IMR-90 (cell line): Measurements from ENCODE around the gene RNGTT. TPM values are rescaled to one million over a fixed set of nuclear protein-coding genes. Genes with fewer than 3 reads are reported as not detected.

Experiments used
- ATAC-seq: fragments of 200-7000 bp; cut with Tn5 transposase; 2 replicates; pipeline ENCODE4 v1.9.1; 2020; ENCODE audit warnings: low read depth, mild to moderate bottlenecking, moderate library complexity
- BruUV-seq: library from RNA; stranded (reverse); fragments of 400-500 nt; replicated peaks from 2 replicates; lab custom pipeline; 2021; lab: Mats Ljungman, UMichigan
- CTCF ChIA-PET: fragments of 300-600 bp; formaldehyde crosslinking; extraction: SDS; loops from one replicate; lab custom pipeline; 2021; ENCODE audit warnings: antibody characterized with exemption; lab: Yijun Ruan, JAX
- POLR2A ChIA-PET: fragments of 300-600 bp; sonication (Branson Sonifier 250); formaldehyde crosslinking; loops from one replicate; lab custom pipeline; 2022; ENCODE audit warnings: antibody characterized with exemption; ENCODE audit not compliant: unreplicated experiment; lab: Charles Lee
- DNase-seq: peaks from one replicate; pipeline ENCODE4 v3.0.0; 2013
- H2AFZ ChIP-seq: replicated peaks from 2 replicates; pipeline ENCODE3; 2013; ENCODE audit warnings: low read length, mild to moderate bottlenecking; ENCODE audit not compliant: poor library complexity
- H2AK5ac ChIP-seq: 2 replicates; pipeline ENCODE4 v1.6.1; 2013; ENCODE audit warnings: low read depth, low read length, inconsistent platforms
- H2AK9ac ChIP-seq: replicated peaks from 2 replicates; pipeline ENCODE3; 2013; ENCODE audit warnings: mild to moderate bottlenecking, low read depth, low read length, moderate library complexity; ENCODE audit not compliant: poor library complexity
- H2BK120ac ChIP-seq: 2 replicates; pipeline ENCODE4 v1.6.1; 2013; ENCODE audit warnings: low read depth, low read length, inconsistent platforms
- H2BK15ac ChIP-seq: 3 replicates; pipeline ENCODE4 v1.6.1; 2013; ENCODE audit warnings: low read depth, low read length, inconsistent platforms
- H2BK20ac ChIP-seq: 2 replicates; pipeline ENCODE4 v1.6.1; 2013; ENCODE audit warnings: low read depth, mild to moderate bottlenecking, inconsistent platforms, low read length, moderate library complexity
- H2BK5ac ChIP-seq: 2 replicates; pipeline ENCODE4 v1.6.1; 2013; ENCODE audit warnings: mild to moderate bottlenecking, low read depth, low read length, inconsistent platforms; ENCODE audit not compliant: poor library complexity, severe bottlenecking
- H3K14ac ChIP-seq: replicated peaks from 2 replicates; pipeline ENCODE4 v1.6.1; 2013; ENCODE audit warnings: low read depth, low read length, inconsistent platforms
- H3K18ac ChIP-seq: 2 replicates; pipeline ENCODE4 v1.6.1; 2013; ENCODE audit warnings: low read depth, low read length, control low read depth
- H3K23ac ChIP-seq: 2 replicates; pipeline ENCODE4 v1.6.1; 2013; ENCODE audit warnings: low read depth, low read length, inconsistent platforms
- H3K27ac ChIP-seq: 2 replicates; pipeline ENCODE4 v1.5.1; 2013; ENCODE audit warnings: mild to moderate bottlenecking, control low read depth, low read length; ENCODE audit not compliant: insufficient read depth
- H3K27me3 ChIP-seq: 2 replicates; pipeline ENCODE4 v1.6.1; 2013; ENCODE audit warnings: low read length; ENCODE audit not compliant: control insufficient read depth, insufficient read depth
- H3K36me3 ChIP-seq: 2 replicates; pipeline ENCODE4 v1.6.1; 2013; ENCODE audit warnings: low read length, mixed read lengths; ENCODE audit not compliant: control insufficient read depth, insufficient read depth
- H3K4ac ChIP-seq: 2 replicates; pipeline ENCODE4 v1.6.1; 2013; ENCODE audit warnings: low read depth, low read length, inconsistent platforms
- H3K4me1 ChIP-seq: 2 replicates; pipeline ENCODE4 v1.6.1; 2013; ENCODE audit warnings: low read length, mixed read lengths; ENCODE audit not compliant: control insufficient read depth, insufficient read depth
- H3K4me2 ChIP-seq: 2 replicates; pipeline ENCODE4 v1.6.1; 2013; ENCODE audit warnings: low read depth, mild to moderate bottlenecking, control low read depth, low read length, moderate library complexity
- H3K4me3 ChIP-seq: 2 replicates; pipeline ENCODE4 v1.5.1; 2013; ENCODE audit warnings: low read depth, mild to moderate bottlenecking, control low read depth, low read length, moderate library complexity; ENCODE audit not compliant: insufficient read depth
- H3K56ac ChIP-seq: 2 replicates; pipeline ENCODE4 v1.6.1; 2013; ENCODE audit warnings: low read length, inconsistent platforms; ENCODE audit not compliant: insufficient read depth; ENCODE audit errors: extremely low read depth
- H3K79me1 ChIP-seq, 2 experiments: 2 replicates each; pipeline ENCODE4 v1.6.1; 2013; ENCODE audit warnings: low read length in 2 of 2, inconsistent platforms in 1 of 2, low read depth in 1 of 2
- H3K9ac ChIP-seq: 2 replicates; pipeline ENCODE4 v1.6.1; 2013; ENCODE audit warnings: low read depth, low read length, control low read depth
- H3K9me1 ChIP-seq: 2 replicates; pipeline ENCODE4 v1.6.1; 2013; ENCODE audit warnings: low read length, inconsistent platforms; ENCODE audit not compliant: insufficient read depth
- H3K9me3 ChIP-seq: 2 replicates; pipeline ENCODE4 v1.6.1; 2013; ENCODE audit warnings: low read length; ENCODE audit not compliant: control insufficient read depth, insufficient read depth
- H4K20me1 ChIP-seq: 2 replicates; pipeline ENCODE4 v1.6.1; 2013; ENCODE audit warnings: low read length, inconsistent platforms; ENCODE audit not compliant: insufficient read depth
- H4K5ac ChIP-seq: 2 replicates; pipeline ENCODE4 v1.6.1; 2013; ENCODE audit warnings: mild to moderate bottlenecking, low read depth, low read length, control low read depth
- H4K8ac ChIP-seq, 2 experiments: 2 replicates each; pipeline ENCODE4 v1.6.1; 2013; ENCODE audit warnings: low read depth in 2 of 2, low read length in 2 of 2, control low read depth in 1 of 2, inconsistent platforms in 1 of 2
- H4K91ac ChIP-seq: 2 replicates; pipeline ENCODE4 v1.6.1; 2013; ENCODE audit warnings: low read depth, low read length, inconsistent platforms; ENCODE audit not compliant: insufficient read depth
- CHD1 ChIP-seq: IDR thresholded peaks from 2 replicates; pipeline ENCODE4 v1.6.1; 2012; ENCODE audit warnings: low read depth, low read length, improper control_type of control experiment
- FOS ChIP-seq: fragments of 150-350 bp; IDR thresholded peaks from 2 replicates; pipeline ENCODE4 v1.6.1; 2016; ENCODE audit warnings: low read depth, low read length
- MAZ ChIP-seq: IDR thresholded peaks from 2 replicates; pipeline ENCODE4 v1.6.1; 2012; ENCODE audit warnings: low read depth, mild to moderate bottlenecking, low read length, improper control_type of control experiment, moderate library complexity, borderline replicate concordance
- SMC3 ChIP-seq: fragments of 150-350 bp; IDR thresholded peaks from 2 replicates; pipeline ENCODE4 v1.6.1; 2016; ENCODE audit warnings: low read depth, mild to moderate bottlenecking, antibody characterized with exemption, low read length, moderate library complexity
- WGBS, 2 experiments: methylation state at CpG; one replicate each; pipeline versions ENCODE4 v1.1.5 to v1.1.7; 2013; ENCODE audit warnings: missing lambda C conversion rate in 2 of 2; ENCODE audit not compliant: insufficient read length in 1 of 2; ENCODE audit errors: extremely low coverage in 2 of 2; 5-methylcytosine and 5-hydroxymethylcytosine counted together
- dilution Hi-C: fragments of 300-500 bp; cut with HindIII; formaldehyde crosslinking; loops from one replicate; pipeline ENCODE4 v1.14.3; 2018; ENCODE audit warnings: low sequenced_read_pairs; ENCODE audit not compliant: unreplicated experiment
- in situ Hi-C: fragments of 300-500 bp; cut with MboI; formaldehyde crosslinking; loops from 3 replicates; pipeline ENCODE4 v1.14.3; 2019; ENCODE audit warnings: low sequenced_read_pairs, inconsistent platforms, mixed read lengths
- intact Hi-C: fragments of 100-400 bp; cut with micrococcal nuclease; formaldehyde crosslinking; loops from 2 replicates; pipeline ENCODE4 v1.10.0; 2022
- polyA plus RNA-seq, 3 experiments: library from polyadenylated mRNA; depleted of rRNA; stranded (reverse); fragments of >200 nt; gene quantifications; 2 replicates each; pipeline ENCODE4 v1.2.3, GENCODE V29; 2012; ENCODE audit warnings: low replicate concordance in 1 of 3
- total RNA-seq: library from RNA; depleted of rRNA; stranded (reverse); fragments of >200 nt; gene quantifications from 2 replicates; pipeline ENCODE4 v1.2.3, GENCODE V29; 2012
- TF ChIP-seq, protein P1 (sequence below): fragments of 150-350 bp; IDR thresholded peaks from 2 replicates; pipeline ENCODE4 v1.6.1; 2017; ENCODE audit warnings: mild to moderate bottlenecking, antibody characterized with exemption, low read length, low read depth
- TF ChIP-seq, protein P2 (sequence below): fragments of 150-350 bp; IDR thresholded peaks from 2 replicates; pipeline ENCODE4 v1.6.1; 2016; ENCODE audit warnings: low read depth, mild to moderate bottlenecking, low read length, moderate library complexity, borderline replicate concordance

RNGTT gene
- total and polyA plus RNA-seq, 2 of the 4 experiments (the other 2 are of a cell fraction): 5.4 to 21.7 TPM

DNA sequence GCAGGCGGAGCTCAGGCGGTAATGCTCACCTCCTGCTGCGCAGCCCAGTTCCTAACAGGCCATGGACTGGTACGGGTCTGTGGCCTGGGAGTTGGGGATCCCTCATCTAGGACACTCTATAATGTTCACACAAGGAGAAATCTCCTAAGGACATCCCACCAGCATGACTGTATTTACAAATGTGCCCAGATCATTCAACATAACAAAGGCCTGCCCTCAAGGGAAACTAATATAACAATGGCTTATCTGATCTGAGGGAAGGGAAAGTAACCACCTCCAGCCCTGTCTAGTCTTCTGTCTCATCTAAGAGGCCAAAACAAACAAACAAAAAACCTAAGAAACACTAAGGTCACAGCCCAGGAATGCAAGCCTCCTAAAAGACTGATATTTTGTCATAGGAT, 232.8 kb downstream of the RNGTT start:
- Histone ChIP-seq H2AFZ (no peak overlapping the region), H4K8ac (no peak overlapping the region), H3K9ac (no peak overlapping the region), H3K9me3 (no peaks in the 10 kb centered on the region), H2BK20ac (no peak overlapping the region), H2BK15ac (no peak overlapping the region), H4K5ac (no peak overlapping the region), H4K91ac (no peak overlapping the region), H3K27me3 (no peaks in the 10 kb centered on the region), H3K27ac (no peak overlapping the region), H3K4ac (no peak overlapping the region), H3K9me1 (0 out of 2 replicates have a peak, but pooled peaks cover 5% of the 10 kb centered on the region), H3K14ac (no peak overlapping the region), H3K36me3 (no peaks in the 10 kb centered on the region), H3K4me3 (no peak overlapping the region), H2AK9ac (no peak overlapping the region), H3K79me1 (no peaks in the 10 kb centered on the region; a peak in 1 of 4 replicates), H2AK5ac (no peak overlapping the region), H4K20me1 (no peaks in the 10 kb centered on the region), H3K4me2 (no peak overlapping the region), H3K23ac (no peak overlapping the region), H2BK120ac (no peak overlapping the region), H2BK5ac (no peak overlapping the region), H3K18ac (no peak overlapping the region), H3K4me1 (peaks cover 3% of the 10 kb centered on the region; the same call in 1 of the 2 replicates), H3K56ac (no peak overlapping the region)
- no CpG with 5 or more reads among the region's 4 CpGs for WGBS, 2 experiments
- ATAC-seq (peak; percentile 32), DNase-seq (peak; percentile 34)
- ChIA-PET CTCF (no interaction called here), POLR2A (no interaction called here)
- intact Hi-C loops (no loop called here), in situ Hi-C loops (no loop called here), dilution Hi-C loops (no loop called here)
- no TSS peak for BruUV-seq
- TF ChIP-seq, protein P1, sequence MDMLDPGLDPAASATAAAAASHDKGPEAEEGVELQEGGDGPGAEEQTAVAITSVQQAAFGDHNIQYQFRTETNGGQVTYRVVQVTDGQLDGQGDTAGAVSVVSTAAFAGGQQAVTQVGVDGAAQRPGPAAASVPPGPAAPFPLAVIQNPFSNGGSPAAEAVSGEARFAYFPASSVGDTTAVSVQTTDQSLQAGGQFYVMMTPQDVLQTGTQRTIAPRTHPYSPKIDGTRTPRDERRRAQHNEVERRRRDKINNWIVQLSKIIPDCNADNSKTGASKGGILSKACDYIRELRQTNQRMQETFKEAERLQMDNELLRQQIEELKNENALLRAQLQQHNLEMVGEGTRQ: no peak
- TF ChIP-seq, protein P2, sequence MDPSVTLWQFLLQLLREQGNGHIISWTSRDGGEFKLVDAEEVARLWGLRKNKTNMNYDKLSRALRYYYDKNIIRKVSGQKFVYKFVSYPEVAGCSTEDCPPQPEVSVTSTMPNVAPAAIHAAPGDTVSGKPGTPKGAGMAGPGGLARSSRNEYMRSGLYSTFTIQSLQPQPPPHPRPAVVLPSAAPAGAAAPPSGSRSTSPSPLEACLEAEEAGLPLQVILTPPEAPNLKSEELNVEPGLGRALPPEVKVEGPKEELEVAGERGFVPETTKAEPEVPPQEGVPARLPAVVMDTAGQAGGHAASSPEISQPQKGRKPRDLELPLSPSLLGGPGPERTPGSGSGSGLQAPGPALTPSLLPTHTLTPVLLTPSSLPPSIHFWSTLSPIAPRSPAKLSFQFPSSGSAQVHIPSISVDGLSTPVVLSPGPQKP: no peak
- TF ChIP-seq CHD1 (no peak), FOS (no peak), MAZ (no peak), SMC3 (no peak)
